C4-2B (cell line): ENCODE measurements around the gene LASP1.

Experiments used
- CTCF ChIP-seq: fragments of 450-650 bp; conservative IDR thresholded peaks from 2 replicates; pipeline ENCODE4 v1.5.1; 2017; ENCODE audit warnings: mild to moderate bottlenecking
- ZFX ChIP-seq: fragments of 450-650 bp; IDR thresholded peaks from 2 replicates; pipeline ENCODE4 v1.6.1; 2017

- TF ChIP-seq CTCF (no peak; the same call in 1 of the 2 replicates), ZFX (no peak)
These were observed 5.0 kb upstream of the LASP1 start for GRCh38 chr17:38864636-38865398.
